ENCODE measurements around the gene JAK3.
A peak's percentile ranks its signal among the peaks of the same experiment; 100 is the strongest.

JAK3 gene

DNA sequence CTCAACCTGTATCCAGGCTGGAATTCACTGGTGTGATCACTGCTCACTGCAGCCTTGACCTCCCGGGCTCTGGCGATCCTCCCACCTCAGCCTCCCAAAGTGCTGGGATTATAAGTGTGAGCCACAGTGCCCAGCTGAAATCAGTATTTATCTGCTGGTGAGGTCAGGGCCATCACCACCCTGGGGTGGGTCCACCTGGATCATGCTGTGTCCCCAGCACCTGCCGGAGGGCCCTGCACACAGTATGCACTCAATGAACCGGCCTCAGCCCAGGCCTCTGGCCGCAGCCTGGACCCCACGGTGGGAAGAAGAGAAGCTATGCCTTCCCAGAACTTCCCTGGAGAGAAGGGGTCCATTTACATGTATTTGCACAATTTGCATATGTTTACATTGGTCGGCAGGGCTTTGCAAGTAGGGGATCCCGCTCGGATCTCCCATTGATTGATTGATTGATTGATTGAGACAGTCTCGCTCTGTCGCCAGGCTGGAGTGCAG is 21.4 kb upstream of the JAK3 start:
- no peak overlapping the region for H4K8ac ChIP-seq (ENCODE audit: low read depth, low read length)
- H3K9me3 ChIP-seq (replicated peaks in 1 of 2; ENCODE audit: control insufficient read depth in 2 of 2, insufficient read depth in 1 of 2, low read depth in 1 of 2, low read length in 2 of 2), result no peaks in the 10 kb centered on the region
- peaks cover 0 to 3% of the 10 kb centered on the region in 2 donors for H3K4me1 ChIP-seq (ENCODE audit: control insufficient read depth in 2 of 2, insufficient read depth in 1 of 2, low read depth in 1 of 2, low read length in 2 of 2)
- H3K14ac ChIP-seq (ENCODE audit: low read length), result no peak overlapping the region
- peaks cover 2 to 45% (median 30%) of the 10 kb centered on the region in 3 experiments for H3K27me3 ChIP-seq (ENCODE audit: control insufficient read depth in 3 of 3, insufficient read depth in 3 of 3, low read depth in 1 of 3, low read length in 3 of 3)
- H3K9ac ChIP-seq (ENCODE audit: low read depth, low read length, poor library complexity), result peak overlapping the region; percentile 27
- peaks cover 5% of the 10 kb centered on the region for H3K79me1 ChIP-seq (ENCODE audit: low read depth, low read length)
- no peak overlapping the region for H2BK12ac ChIP-seq (ENCODE audit: low read length)
- no peak overlapping the region for H3K4me3 ChIP-seq (ENCODE audit: low read length in 2 of 2)
- no peak overlapping the region for H2BK5ac ChIP-seq (ENCODE audit: low read length)
- H2AFZ ChIP-seq (ENCODE audit: low read length), result no peak overlapping the region
- no CpG with 5 or more reads among the region's 11 CpGs for WGBS, 2 donors (ENCODE audit: extremely low coverage in 2 of 2, insufficient read length in 2 of 2, insufficient replicate concordance in 1 of 2)
- H4K91ac ChIP-seq (ENCODE audit: low read depth, low read length, poor library complexity), result no peak overlapping the region
- peaks cover 8 to 21% of the 10 kb centered on the region in 2 donors for H3K36me3 ChIP-seq (replicated peaks in 1 of 2; ENCODE audit: control insufficient read depth in 2 of 2, insufficient read depth in 2 of 2, low read length in 2 of 2)
- H3K27ac ChIP-seq (replicated peaks; ENCODE audit: low read length), result no peak overlapping the region
- H2AK5ac ChIP-seq (ENCODE audit: low read depth, low read length), result no peak overlapping the region
- H2BK120ac ChIP-seq (ENCODE audit: low read depth, low read length), result no peak overlapping the region
- DNase-seq (ENCODE audit: low spot score), result no peak
- no peak overlapping the region for H3K4me2 ChIP-seq (ENCODE audit: insufficient read depth, low read length, poor library complexity, severe bottlenecking)
- no peak overlapping the region for H2BK15ac ChIP-seq (ENCODE audit: low read length)
- H3K23ac ChIP-seq (ENCODE audit: low read depth, low read length, poor library complexity), result no peak overlapping the region
- no peak overlapping the region for H3K4ac ChIP-seq (ENCODE audit: low read length)
- H3K18ac ChIP-seq (ENCODE audit: low read length), result no peak overlapping the region

DNA sequence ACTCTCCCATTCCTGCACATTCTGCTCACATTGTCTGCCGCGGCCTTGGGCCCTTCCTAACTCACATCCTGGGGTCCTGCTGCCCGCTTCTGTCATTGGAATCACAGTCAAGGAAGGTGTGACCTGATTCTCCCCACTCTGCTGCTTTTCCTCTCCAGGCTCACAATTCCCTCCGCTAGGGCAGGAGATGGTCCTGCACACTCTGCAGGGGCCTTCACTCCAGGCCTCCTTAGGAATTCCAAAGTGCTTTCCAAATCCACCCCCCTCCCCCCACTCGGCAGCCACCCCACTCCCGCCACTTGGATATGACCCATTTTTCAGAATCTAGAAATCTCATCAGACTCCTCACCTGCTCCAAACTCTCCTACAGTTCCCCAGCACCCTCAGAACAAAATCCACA is 20.9 kb upstream of the JAK3 start:
- no peak overlapping the region for H2BK12ac ChIP-seq (ENCODE audit: low read length)
- H4K91ac ChIP-seq (ENCODE audit: low read depth, low read length, poor library complexity), result no peak overlapping the region
- H3K23ac ChIP-seq (ENCODE audit: low read depth, low read length, poor library complexity), result no peak overlapping the region
- no peak overlapping the region for H2AK5ac ChIP-seq (ENCODE audit: low read depth, low read length)
- no peak overlapping the region for H2BK120ac ChIP-seq (ENCODE audit: low read depth, low read length)
- H3K4me2 ChIP-seq (ENCODE audit: insufficient read depth, low read length, poor library complexity, severe bottlenecking), result no peak overlapping the region
- no peaks in the 10 kb centered on the region for H3K9me3 ChIP-seq (replicated peaks in 1 of 2; ENCODE audit: control insufficient read depth in 2 of 2, insufficient read depth in 1 of 2, low read depth in 1 of 2, low read length in 2 of 2)
- no peak overlapping the region for H3K4ac ChIP-seq (ENCODE audit: low read length)
- H3K9ac ChIP-seq (ENCODE audit: low read depth, low read length, poor library complexity), result no peak overlapping the region
- H3K14ac ChIP-seq (ENCODE audit: low read length), result no peak overlapping the region
- H2BK5ac ChIP-seq (ENCODE audit: low read length), result no peak overlapping the region
- peaks cover under 1 to 41% (median 27%) of the 10 kb centered on the region in 3 experiments for H3K27me3 ChIP-seq (ENCODE audit: control insufficient read depth in 3 of 3, insufficient read depth in 3 of 3, low read depth in 1 of 3, low read length in 3 of 3)
- no peak overlapping the region for H2AFZ ChIP-seq (ENCODE audit: low read length)
- H3K4me3 ChIP-seq (ENCODE audit: low read length in 2 of 2), result no peak overlapping the region
- no peak overlapping the region for H3K27ac ChIP-seq (replicated peaks; ENCODE audit: low read length)
- WGBS, 2 donors (ENCODE audit: extremely low coverage in 2 of 2, insufficient read length in 2 of 2, insufficient replicate concordance in 1 of 2), result no CpG with 5 or more reads among the region's 6 CpGs
- peaks cover 0 to under 1% of the 10 kb centered on the region in 2 donors for H3K4me1 ChIP-seq (ENCODE audit: control insufficient read depth in 2 of 2, insufficient read depth in 1 of 2, low read depth in 1 of 2, low read length in 2 of 2)
- H4K8ac ChIP-seq (ENCODE audit: low read depth, low read length), result no peak overlapping the region
- peaks cover 13 to 26% of the 10 kb centered on the region in 2 donors for H3K36me3 ChIP-seq (replicated peaks in 1 of 2; ENCODE audit: control insufficient read depth in 2 of 2, insufficient read depth in 2 of 2, low read length in 2 of 2)
- DNase-seq (ENCODE audit: low spot score), result no peak
- H3K79me1 ChIP-seq (ENCODE audit: low read depth, low read length), result peaks cover 5% of the 10 kb centered on the region
- H3K18ac ChIP-seq (ENCODE audit: low read length), result no peak overlapping the region
- no peak overlapping the region for H2BK15ac ChIP-seq (ENCODE audit: low read length)

DNA sequence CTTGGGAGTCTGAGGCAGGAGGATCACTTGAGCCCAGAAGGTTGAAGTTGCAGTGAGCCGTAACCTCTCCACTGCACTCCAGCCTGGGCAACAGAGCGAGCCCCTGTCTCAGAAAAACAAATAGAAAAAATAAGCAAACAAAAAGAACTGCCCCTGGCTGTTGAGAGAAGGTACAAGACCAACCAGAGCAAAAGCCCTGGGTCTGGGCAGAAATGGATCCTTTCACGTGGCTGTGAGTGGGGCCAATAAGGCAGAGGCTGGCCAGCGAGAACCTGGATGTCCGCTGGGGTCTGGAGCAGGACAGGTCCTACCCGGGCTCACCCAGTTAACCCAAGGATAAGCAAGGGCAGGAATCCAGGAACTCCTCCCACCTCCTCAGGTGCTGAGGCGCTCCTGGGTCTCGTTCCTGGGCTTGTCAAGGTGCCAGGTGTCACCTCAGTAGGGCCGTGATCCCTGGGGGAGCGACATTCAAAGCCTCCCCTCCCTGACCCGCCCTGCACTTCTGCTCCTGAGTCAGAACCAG is 19.2 kb upstream of the JAK3 start:
- Histone ChIP-seq H3K27me3 (ENCODE audit: control insufficient read depth in 3 of 3, insufficient read depth in 3 of 3, low read depth in 1 of 3, low read length in 3 of 3) (peaks cover 0 to 29% (median 16%) of the 10 kb centered on the region in 3 experiments), H3K4ac (ENCODE audit: low read length) (no peak overlapping the region), H3K36me3 (replicated peaks in 1 of 2; ENCODE audit: control insufficient read depth in 2 of 2, insufficient read depth in 2 of 2, low read length in 2 of 2) (peaks cover 29 to 43% of the 10 kb centered on the region in 2 donors), H3K9me3 (replicated peaks in 1 of 2; ENCODE audit: control insufficient read depth in 2 of 2, insufficient read depth in 1 of 2, low read depth in 1 of 2, low read length in 2 of 2) (peaks cover 0 to 2% of the 10 kb centered on the region in 2 donors), H2BK15ac (ENCODE audit: low read length) (no peak overlapping the region), H3K9ac (ENCODE audit: low read depth, low read length, poor library complexity) (peak overlapping the region; percentile 61), H3K4me3 (ENCODE audit: low read length in 2 of 2) (no peak overlapping the region), H3K27ac (replicated peaks; ENCODE audit: low read length) (no peak overlapping the region), H3K18ac (ENCODE audit: low read length) (no peak overlapping the region), H2BK12ac (ENCODE audit: low read length) (no peak overlapping the region), H2AFZ (ENCODE audit: low read length) (no peak overlapping the region), H2AK5ac (ENCODE audit: low read depth, low read length) (no peak overlapping the region), H3K23ac (ENCODE audit: low read depth, low read length, poor library complexity) (no peak overlapping the region), H2BK120ac (ENCODE audit: low read depth, low read length) (no peak overlapping the region), H3K79me1 (ENCODE audit: low read depth, low read length) (peaks cover 10% of the 10 kb centered on the region), H4K8ac (ENCODE audit: low read depth, low read length) (no peak overlapping the region), H2BK5ac (ENCODE audit: low read length) (no peak overlapping the region), H4K91ac (ENCODE audit: low read depth, low read length, poor library complexity) (no peak overlapping the region), H3K14ac (ENCODE audit: low read length) (no peak overlapping the region), H3K4me2 (ENCODE audit: insufficient read depth, low read length, poor library complexity, severe bottlenecking) (no peak overlapping the region), H3K4me1 (ENCODE audit: control insufficient read depth in 2 of 2, insufficient read depth in 1 of 2, low read depth in 1 of 2, low read length in 2 of 2) (no peaks in the 10 kb centered on the region)
- no CpG with 5 or more reads among the region's 11 CpGs for WGBS, 2 donors (ENCODE audit: extremely low coverage in 2 of 2, insufficient read length in 2 of 2, insufficient replicate concordance in 1 of 2)
- no peak for DNase-seq (ENCODE audit: low spot score)

DNA sequence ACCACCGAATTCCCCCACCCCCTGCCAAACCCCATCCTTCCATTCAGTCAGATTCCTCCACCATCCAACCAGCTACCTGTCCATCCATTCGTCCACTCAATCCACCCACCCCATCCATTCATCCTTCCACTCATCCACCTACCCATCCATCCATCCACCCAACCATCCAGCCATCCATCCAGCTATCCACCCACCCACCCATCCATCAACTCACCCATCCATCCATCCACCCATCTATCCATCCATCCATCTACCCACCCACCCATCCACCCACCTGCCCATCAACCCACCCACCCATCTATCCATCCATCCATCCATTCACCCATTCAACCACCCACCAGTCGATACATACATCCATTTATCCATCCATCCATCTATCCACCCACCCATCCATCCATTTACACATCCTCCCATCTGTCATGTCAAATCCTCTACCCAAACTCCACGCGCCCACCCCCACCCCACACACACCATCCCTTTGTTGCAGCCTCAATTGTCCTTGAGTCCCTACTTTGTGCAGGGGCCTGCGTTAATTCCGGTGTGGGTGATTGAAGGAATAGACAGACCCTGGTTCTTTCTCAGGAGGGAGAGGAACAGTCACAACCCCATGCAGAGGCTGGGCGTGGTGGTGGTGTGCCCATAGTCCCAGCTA is 18.7 kb upstream of the JAK3 start:
- 100% methylated on average over 4 of the region's 8 CpGs; no CpG with 5 or more reads in 1 of the 2 donors for WGBS, 2 donors (ENCODE audit: extremely low coverage in 2 of 2, insufficient read length in 2 of 2, insufficient replicate concordance in 1 of 2)
- Histone ChIP-seq H3K79me1 (ENCODE audit: low read depth, low read length) (peaks cover 14% of the 10 kb centered on the region), H2AK5ac (ENCODE audit: low read depth, low read length) (no peak overlapping the region)

More for the DNA sequence above, 18.7 kb upstream of the JAK3 start:
- Histone ChIP-seq H3K36me3 (replicated peaks in 1 of 2; ENCODE audit: control insufficient read depth in 2 of 2, insufficient read depth in 2 of 2, low read length in 2 of 2) (peaks cover 35 to 48% of the 10 kb centered on the region in 2 donors), H2BK15ac (ENCODE audit: low read length) (no peak overlapping the region), H3K14ac (ENCODE audit: low read length) (no peak overlapping the region), H2BK12ac (ENCODE audit: low read length) (no peak overlapping the region), H2BK5ac (ENCODE audit: low read length) (no peak overlapping the region), H3K9me3 (replicated peaks in 1 of 2; ENCODE audit: control insufficient read depth in 2 of 2, insufficient read depth in 1 of 2, low read depth in 1 of 2, low read length in 2 of 2) (peaks cover 0 to 2% of the 10 kb centered on the region in 2 donors), H3K18ac (ENCODE audit: low read length) (no peak overlapping the region), H3K4me1 (ENCODE audit: control insufficient read depth in 2 of 2, insufficient read depth in 1 of 2, low read depth in 1 of 2, low read length in 2 of 2) (peaks cover 2 to 3% of the 10 kb centered on the region in 2 donors), H3K9ac (ENCODE audit: low read depth, low read length, poor library complexity) (no peak overlapping the region), H4K8ac (ENCODE audit: low read depth, low read length) (no peak overlapping the region), H4K91ac (ENCODE audit: low read depth, low read length, poor library complexity) (no peak overlapping the region), H3K27ac (replicated peaks; ENCODE audit: low read length) (no peak overlapping the region), H2BK120ac (ENCODE audit: low read depth, low read length) (no peak overlapping the region), H3K4ac (ENCODE audit: low read length) (no peak overlapping the region), H3K4me3 (ENCODE audit: low read length in 2 of 2) (no peak overlapping the region), H3K27me3 (ENCODE audit: control insufficient read depth in 3 of 3, insufficient read depth in 3 of 3, low read depth in 1 of 3, low read length in 3 of 3) (peaks cover 0 to 23% (median 12%) of the 10 kb centered on the region in 3 experiments), H2AFZ (ENCODE audit: low read length) (no peak overlapping the region), H3K23ac (ENCODE audit: low read depth, low read length, poor library complexity) (no peak overlapping the region), H3K4me2 (ENCODE audit: insufficient read depth, low read length, poor library complexity, severe bottlenecking) (no peak overlapping the region)
- DNase-seq (ENCODE audit: low spot score), result no peak
